Panc1 (cell line): Measurements from ENCODE around the gene RABGAP1. TPM values are rescaled to one million over a fixed set of nuclear protein-coding genes. Genes with fewer than 3 reads are reported as not detected.
A peak's percentile ranks its signal among the peaks of the same experiment; 100 is the strongest.

Experiments
- ATAC-seq: fragments of 200-7000 bp; cut with Tn5 transposase; 2 replicates; pipeline ENCODE4 v1.9.1; 2020; ENCODE audit warnings: mild to moderate bottlenecking, moderate library complexity
- BruUV-seq: library from RNA; stranded (reverse); fragments of 400-500 nt; replicated peaks from 2 replicates; lab custom pipeline; 2021; lab: Mats Ljungman, UMichigan
- CTCF ChIA-PET: fragments of 300-600 bp; sonication (Branson Sonifier 250); formaldehyde crosslinking; loops from one replicate; lab custom pipeline; 2022; ENCODE audit warnings: antibody characterized with exemption; lab: Charles Lee
- POLR2A ChIA-PET: fragments of 300-600 bp; sonication (Branson Sonifier 250); formaldehyde crosslinking; loops from one replicate; lab custom pipeline; 2022; ENCODE audit warnings: antibody characterized with exemption; lab: Charles Lee
- DNase-seq: peaks from one replicate; pipeline ENCODE4 v3.0.0-alpha.2; 2010; ENCODE audit warnings: low read depth, low spot score
- H3K27ac ChIP-seq: 2 replicates; pipeline ENCODE4 v1.5.1; 2011; ENCODE audit warnings: mild to moderate bottlenecking, low read length, inconsistent platforms
- H3K27me3 ChIP-seq: fragments of 200-500 bp; sonication (Bioruptor generic); 2 replicates; pipeline ENCODE4 v1.6.0; 2014; ENCODE audit warnings: low read length, inconsistent platforms; ENCODE audit not compliant: control insufficient read depth, insufficient read depth
- H3K36me3 ChIP-seq: fragments of 200-500 bp; sonication (Bioruptor generic); 2 replicates; pipeline ENCODE4 v1.5.1; 2014; ENCODE audit warnings: inconsistent platforms, mild to moderate bottlenecking, low read length, moderate library complexity; ENCODE audit not compliant: control insufficient read depth, insufficient read depth
- H3K4me1 ChIP-seq: 2 replicates; pipeline ENCODE4 v1.5.1; 2011; ENCODE audit warnings: inconsistent platforms, mild to moderate bottlenecking, low read length, moderate library complexity; ENCODE audit not compliant: control insufficient read depth, insufficient read depth
- H3K4me3 ChIP-seq, 2 experiments: 2 replicates each; pipeline ENCODE4 v1.5.1; 2011 to 2012; ENCODE audit warnings: low read depth in 2 of 2, low read length in 2 of 2, mild to moderate bottlenecking in 2 of 2, inconsistent platforms in 1 of 2, moderate library complexity in 1 of 2
- H3K9me3 ChIP-seq: fragments of 200-500 bp; sonication (Bioruptor generic); 2 replicates; pipeline ENCODE4 v1.5.1; 2014; ENCODE audit warnings: low read depth, mild to moderate bottlenecking, inconsistent platforms, low read length, moderate library complexity; ENCODE audit not compliant: control insufficient read depth, insufficient read depth
- POLR2AphosphoS5 ChIP-seq: IDR thresholded peaks from 2 replicates; pipeline ENCODE4 v1.6.1; 2012; ENCODE audit warnings: mild to moderate bottlenecking, low read depth, low read length, moderate library complexity
- SIN3A ChIP-seq: IDR thresholded peaks from 2 replicates; pipeline ENCODE4 v1.6.1; 2012; ENCODE audit warnings: low read depth, mild to moderate bottlenecking, low read length, moderate library complexity, borderline replicate concordance; ENCODE audit not compliant: insufficient read depth
- TCF7L2 ChIP-seq: IDR thresholded peaks from 2 replicates; pipeline ENCODE4 v1.6.1; 2011; ENCODE audit warnings: mild to moderate bottlenecking, low read depth, low read length, inconsistent platforms
- in situ Hi-C: cut with HindIII; loops from 2 replicates; pipeline ENCODE4 v1.10.0; 2016; ENCODE audit warnings: low sequenced_read_pairs, low pct_unique_long_range_greater_than_20kb
- intact Hi-C: fragments of 100-400 bp; cut with micrococcal nuclease; formaldehyde crosslinking; loops from one replicate; pipeline ENCODE4 v1.10.0; 2022; ENCODE audit not compliant: unreplicated experiment
- total RNA-seq: library from RNA; stranded (reverse); gene quantifications from one replicate; pipeline ENCODE4 v1.2.1, GENCODE V29; 2021; ENCODE audit not compliant: unreplicated experiment
- TF ChIP-seq, protein P1 (sequence below), 2 experiments: IDR thresholded peaks; 2 replicates each; pipeline ENCODE4 v1.6.1; 2011 to 2012; ENCODE audit warnings: low read depth in 2 of 2, control low read depth in 1 of 2, low read length in 1 of 2, mild to moderate bottlenecking in 1 of 2, moderate library complexity in 1 of 2; ENCODE audit not compliant: insufficient read depth in 1 of 2
- TF ChIP-seq, protein P2 (sequence below): fragments of 450-650 bp; IDR thresholded peaks from 2 replicates; pipeline ENCODE4 v1.5.1; 2017; ENCODE audit warnings: mild to moderate bottlenecking

RABGAP1 gene
- total RNA-seq, 1 experiment from 2014 or later, result 41.4 TPM

DNA sequence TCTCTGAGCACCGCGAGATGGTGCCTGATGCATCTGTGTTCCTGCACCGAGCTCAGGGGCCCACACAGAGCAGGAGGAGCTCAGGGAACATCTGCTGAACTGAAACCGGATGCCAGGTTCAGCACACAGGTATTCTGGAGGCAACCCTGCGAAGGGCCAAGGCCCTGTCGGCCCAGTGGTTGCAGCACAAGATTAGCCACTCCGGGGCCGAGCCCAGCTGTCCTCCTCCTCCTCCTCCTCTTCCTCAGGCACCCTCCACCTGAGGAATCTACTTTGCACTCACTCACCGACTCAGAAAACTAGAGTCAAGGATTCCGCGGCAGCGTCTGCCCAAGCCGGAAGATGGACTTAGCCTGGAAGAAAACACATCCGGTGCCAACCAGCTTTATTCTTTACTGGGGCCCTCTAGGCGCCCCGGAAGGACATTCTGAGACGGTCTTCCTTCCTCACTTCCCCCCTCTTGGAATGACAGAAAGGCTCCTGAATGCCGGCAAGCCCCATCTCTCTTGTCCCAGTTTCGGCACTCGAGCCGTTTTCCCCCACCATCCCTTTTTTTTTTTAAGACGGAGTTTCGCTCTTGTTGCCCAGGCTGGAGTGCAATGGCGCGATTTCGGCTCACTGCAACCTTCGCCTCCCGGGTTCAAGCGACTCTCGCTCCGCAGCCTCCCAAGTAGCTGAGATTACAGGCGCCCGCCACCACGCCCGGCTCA is 27.7 kb upstream of the RABGAP1 start, which contains the start of gene ZBTB6:
Gene ZBTB6, minus strand, starts transcription at position 360 of the 710 bp plus-strand sequence. CDS start 1,251 bp downstream, outside the sequence.
- Histone ChIP-seq H3K4me1 (no peaks in the 10 kb centered on the region; the same call in 1 of the 2 replicates), H3K4me3 (peak within 1 kb of the TSS; percentile 95 to 97), H3K27me3 (no peaks in the 10 kb centered on the region), H3K36me3 (peaks cover 10% of the 10 kb centered on the region), H3K9me3 (no peaks in the 10 kb centered on the region), H3K27ac (peak within 1 kb of the TSS; percentile 96)
- TF ChIP-seq, protein P1, sequence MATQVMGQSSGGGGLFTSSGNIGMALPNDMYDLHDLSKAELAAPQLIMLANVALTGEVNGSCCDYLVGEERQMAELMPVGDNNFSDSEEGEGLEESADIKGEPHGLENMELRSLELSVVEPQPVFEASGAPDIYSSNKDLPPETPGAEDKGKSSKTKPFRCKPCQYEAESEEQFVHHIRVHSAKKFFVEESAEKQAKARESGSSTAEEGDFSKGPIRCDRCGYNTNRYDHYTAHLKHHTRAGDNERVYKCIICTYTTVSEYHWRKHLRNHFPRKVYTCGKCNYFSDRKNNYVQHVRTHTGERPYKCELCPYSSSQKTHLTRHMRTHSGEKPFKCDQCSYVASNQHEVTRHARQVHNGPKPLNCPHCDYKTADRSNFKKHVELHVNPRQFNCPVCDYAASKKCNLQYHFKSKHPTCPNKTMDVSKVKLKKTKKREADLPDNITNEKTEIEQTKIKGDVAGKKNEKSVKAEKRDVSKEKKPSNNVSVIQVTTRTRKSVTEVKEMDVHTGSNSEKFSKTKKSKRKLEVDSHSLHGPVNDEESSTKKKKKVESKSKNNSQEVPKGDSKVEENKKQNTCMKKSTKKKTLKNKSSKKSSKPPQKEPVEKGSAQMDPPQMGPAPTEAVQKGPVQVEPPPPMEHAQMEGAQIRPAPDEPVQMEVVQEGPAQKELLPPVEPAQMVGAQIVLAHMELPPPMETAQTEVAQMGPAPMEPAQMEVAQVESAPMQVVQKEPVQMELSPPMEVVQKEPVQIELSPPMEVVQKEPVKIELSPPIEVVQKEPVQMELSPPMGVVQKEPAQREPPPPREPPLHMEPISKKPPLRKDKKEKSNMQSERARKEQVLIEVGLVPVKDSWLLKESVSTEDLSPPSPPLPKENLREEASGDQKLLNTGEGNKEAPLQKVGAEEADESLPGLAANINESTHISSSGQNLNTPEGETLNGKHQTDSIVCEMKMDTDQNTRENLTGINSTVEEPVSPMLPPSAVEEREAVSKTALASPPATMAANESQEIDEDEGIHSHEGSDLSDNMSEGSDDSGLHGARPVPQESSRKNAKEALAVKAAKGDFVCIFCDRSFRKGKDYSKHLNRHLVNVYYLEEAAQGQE (IDR thresholded peaks at IDR 0.05; ENCODE audit: insufficient read depth in 1 of 2, low read depth in 2 of 2, low read length in 1 of 2), result no peak
- TF ChIP-seq POLR2AphosphoS5, result peak; percentile 84
- TF ChIP-seq TCF7L2, result peak; percentile 76
- ChIA-PET CTCF (no interaction called here), POLR2A (interaction anchor here (0.7 kb wide), 1 partner anchor 13 kb away, joined by 7 read pairs; no protein-coding TSS in a partner anchor)
- peak; percentile 99 for ATAC-seq
- DNase-seq, result peak; percentile 59
- intact Hi-C loops, result no loop called here
- BruUV-seq, result no TSS peak
- in situ Hi-C loops, result no loop called here

DNA sequence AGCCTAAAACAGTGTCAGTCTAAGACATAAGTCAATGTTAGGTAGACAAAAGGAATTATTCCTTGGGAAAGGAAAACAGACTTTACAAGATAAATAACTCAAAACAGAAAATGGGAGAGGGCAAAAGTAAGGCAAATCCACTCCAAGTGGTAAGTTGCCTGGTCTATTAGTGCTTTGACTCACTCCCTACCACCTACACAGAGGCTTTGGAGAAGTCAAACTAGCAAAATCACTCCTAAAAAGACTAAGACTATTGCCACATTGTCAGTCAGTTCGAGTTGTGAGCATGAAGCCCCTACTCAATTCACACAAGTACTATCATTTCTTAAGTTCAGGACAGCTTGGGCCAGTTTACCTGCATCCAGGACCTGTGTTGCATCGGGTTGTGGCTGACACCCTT is 22.5 kb upstream of the RABGAP1 start:
- intact Hi-C loops (no loop called here), in situ Hi-C loops (no loop called here)
- no peak overlapping the region for H3K27ac ChIP-seq
- H3K4me1 ChIP-seq, result no peaks in the 10 kb centered on the region
- no peak for TF ChIP-seq SIN3A
- TF ChIP-seq, protein P2, sequence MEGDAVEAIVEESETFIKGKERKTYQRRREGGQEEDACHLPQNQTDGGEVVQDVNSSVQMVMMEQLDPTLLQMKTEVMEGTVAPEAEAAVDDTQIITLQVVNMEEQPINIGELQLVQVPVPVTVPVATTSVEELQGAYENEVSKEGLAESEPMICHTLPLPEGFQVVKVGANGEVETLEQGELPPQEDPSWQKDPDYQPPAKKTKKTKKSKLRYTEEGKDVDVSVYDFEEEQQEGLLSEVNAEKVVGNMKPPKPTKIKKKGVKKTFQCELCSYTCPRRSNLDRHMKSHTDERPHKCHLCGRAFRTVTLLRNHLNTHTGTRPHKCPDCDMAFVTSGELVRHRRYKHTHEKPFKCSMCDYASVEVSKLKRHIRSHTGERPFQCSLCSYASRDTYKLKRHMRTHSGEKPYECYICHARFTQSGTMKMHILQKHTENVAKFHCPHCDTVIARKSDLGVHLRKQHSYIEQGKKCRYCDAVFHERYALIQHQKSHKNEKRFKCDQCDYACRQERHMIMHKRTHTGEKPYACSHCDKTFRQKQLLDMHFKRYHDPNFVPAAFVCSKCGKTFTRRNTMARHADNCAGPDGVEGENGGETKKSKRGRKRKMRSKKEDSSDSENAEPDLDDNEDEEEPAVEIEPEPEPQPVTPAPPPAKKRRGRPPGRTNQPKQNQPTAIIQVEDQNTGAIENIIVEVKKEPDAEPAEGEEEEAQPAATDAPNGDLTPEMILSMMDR, result no peak
- no peak for TF ChIP-seq TCF7L2
- no peak for TF ChIP-seq POLR2AphosphoS5
- TF ChIP-seq, protein P1 (IDR thresholded peaks at IDR 0.05; ENCODE audit: insufficient read depth in 1 of 2, low read depth in 2 of 2, low read length in 1 of 2), result no peak
- ChIA-PET POLR2A (no interaction called here), CTCF (no interaction called here)
- H3K9me3 ChIP-seq, result no peaks in the 10 kb centered on the region
- H3K4me3 ChIP-seq, result no peak overlapping the region
- ATAC-seq (no peak), DNase-seq (no peak)
- H3K36me3 ChIP-seq, result no peaks in the 10 kb centered on the region; the same call in 1 of the 2 replicates
- no peaks in the 10 kb centered on the region for H3K27me3 ChIP-seq
- BruUV-seq, result no TSS peak
